Activated naive CD8-positive, alpha-beta T cell treated with anti-CD3 and anti-CD28 coated beads, Interleukin-2, amount 10 ng/mL, durations not matched to agents 7 days and 5 days (primary cell): ENCODE data around the gene TGOLN2. TPM values are rescaled to one million over a fixed set of nuclear protein-coding genes. Genes with fewer than 3 reads are reported as not detected.

Experiments used
- ATAC-seq: fragments of 150-1000 bp; cut with Tn5 transposase; one replicate; pipeline ENCODE4 v1.10.0; 2021; ENCODE audit warnings: low read depth, moderate library complexity
- POLR2A ChIA-PET: fragments of 350-600 bp; sonication (Branson Sonifier 250); formaldehyde crosslinking; loops from one replicate; lab custom pipeline; 2021; ENCODE audit warnings: antibody characterized with exemption; lab: Charles Lee
- DNase-seq: peaks from one replicate; pipeline ENCODE4 v3.0.0; 2021
- H3K27ac Mint-ChIP-seq: one replicate; pipeline ENCODE4 v1.8.0; 2022; ENCODE audit warnings: mild to moderate bottlenecking, mixed read lengths
- H3K27me3 Mint-ChIP-seq: one replicate; pipeline ENCODE4 v1.8.0; 2022; ENCODE audit warnings: mild to moderate bottlenecking, moderate library complexity, mixed read lengths
- H3K36me3 Mint-ChIP-seq: one replicate; pipeline ENCODE4 v1.8.0; 2021; ENCODE audit warnings: mild to moderate bottlenecking, mixed read lengths
- H3K4me1 Mint-ChIP-seq: one replicate; pipeline ENCODE4 v1.8.0; 2021; ENCODE audit warnings: mixed read lengths
- H3K4me3 Mint-ChIP-seq: one replicate; pipeline ENCODE4 v1.8.0; 2022; ENCODE audit warnings: mild to moderate bottlenecking, moderate library complexity, mixed read lengths
- H3K9me3 Mint-ChIP-seq: one replicate; pipeline ENCODE4 v1.8.0; 2021; ENCODE audit warnings: mixed read lengths
- total RNA-seq, 2 experiments: library from RNA; stranded (reverse); gene quantifications; one replicate each; pipeline ENCODE4 v1.2.3, GENCODE V29; 2021

Gene TGOLN2
- total RNA-seq, 2 experiments from 2014 or later = 144 to 148 TPM

GRCh38 chr2:85314884-85315242 lies 12.9 kb downstream of the TGOLN2 start:
- POLR2A ChIA-PET = interaction anchor here (1.0 to 3.4 kb wide), 3 partner anchors 11 to 39 kb away, joined by 3 to 35 read pairs (median 3); partner anchors contain the start of genes RETSAT and TGOLN2
- Mint-ChIP-seq H3K4me1 (peaks cover 29% of the 10 kb centered on the region), H3K4me3 (no peak overlapping the region), H3K9me3 (no peaks in the 10 kb centered on the region), H3K36me3 (peaks cover 24% of the 10 kb centered on the region), H3K27ac (no peak overlapping the region), H3K27me3 (no peaks in the 10 kb centered on the region)
- ATAC-seq (no peak), DNase-seq (no peak)

- no peak for DNase-seq
- Mint-ChIP-seq H3K36me3 (peaks cover 17% of the 10 kb centered on the region), H3K4me3 (no peak overlapping the region), H3K27ac (no peak overlapping the region), H3K27me3 (no peaks in the 10 kb centered on the region), H3K9me3 (no peaks in the 10 kb centered on the region), H3K4me1 (peaks cover 28% of the 10 kb centered on the region)
- POLR2A ChIA-PET = interaction anchor here (0.6 to 3.4 kb wide), 3 partner anchors 12 to 23 kb away, joined by 3 to 35 read pairs (median 3); partner anchors contain the start of gene TGOLN2
- no peak for ATAC-seq
Observed at GRCh38 chr2:85312404-85312803, 15.4 kb downstream of the TGOLN2 start.

GRCh38 chr2:85310330-85310729 lies 17.5 kb downstream of the TGOLN2 start:
- POLR2A ChIA-PET = interaction anchor here (0.6 to 2.9 kb wide), 7 partner anchors 9 to 339 kb away, joined by 3 to 16 read pairs (median 5); partner anchors contain the start of genes ELMOD3, RETSAT and TGOLN2
- peaks cover 7% of the 10 kb centered on the region for H3K36me3 Mint-ChIP-seq
- H3K27ac Mint-ChIP-seq = peak overlapping the region; percentile 59
- no peak for DNase-seq
- H3K9me3 Mint-ChIP-seq = no peaks in the 10 kb centered on the region
- ATAC-seq = no peak
- peaks cover 24% of the 10 kb centered on the region for H3K4me1 Mint-ChIP-seq
- H3K27me3 Mint-ChIP-seq = no peaks in the 10 kb centered on the region
- H3K4me3 Mint-ChIP-seq = peak overlapping the region; percentile 75

- POLR2A ChIA-PET = interaction anchor here (1.0 to 2.9 kb wide), 8 partner anchors 10 to 340 kb away, joined by 3 to 27 read pairs (median 6); partner anchors contain the start of genes ELMOD3, MAT2A, RETSAT and TGOLN2
- H3K4me1 Mint-ChIP-seq = peaks cover 24% of the 10 kb centered on the region
- peak overlapping the region; percentile 59 for H3K27ac Mint-ChIP-seq
- H3K27me3 Mint-ChIP-seq = no peaks in the 10 kb centered on the region
- peaks cover 7% of the 10 kb centered on the region for H3K36me3 Mint-ChIP-seq
- DNase-seq (peak; percentile 48), ATAC-seq (peak; percentile 51)
- no peaks in the 10 kb centered on the region for H3K9me3 Mint-ChIP-seq
- H3K4me3 Mint-ChIP-seq = peak overlapping the region; percentile 75
Observed at GRCh38 chr2:85309699-85310321, 18.0 kb downstream of the TGOLN2 start.

- Mint-ChIP-seq H3K9me3 (no peaks in the 10 kb centered on the region), H3K4me1 (peaks cover 21% of the 10 kb centered on the region), H3K27ac (peak overlapping the region; percentile 59), H3K27me3 (peaks cover 5% of the 10 kb centered on the region), H3K36me3 (peaks cover 4% of the 10 kb centered on the region), H3K4me3 (peak overlapping the region; percentile 75)
- DNase-seq = no peak
- no peak for ATAC-seq
- POLR2A ChIA-PET = interaction anchor here (1.0 to 2.9 kb wide), 8 partner anchors 10 to 339 kb away, joined by 3 to 27 read pairs (median 6); partner anchors contain the start of genes ELMOD3, MAT2A, RETSAT and TGOLN2
Observed at GRCh38 chr2:85308896-85309555, 18.8 kb downstream of the TGOLN2 start.

- Mint-ChIP-seq H3K4me1 (peaks cover 21% of the 10 kb centered on the region), H3K27ac (peak overlapping the region; percentile 47), H3K9me3 (no peaks in the 10 kb centered on the region), H3K4me3 (no peak overlapping the region), H3K36me3 (peaks cover 4% of the 10 kb centered on the region), H3K27me3 (peaks cover 8% of the 10 kb centered on the region)
- POLR2A ChIA-PET = interaction anchor here (1.2 to 2.9 kb wide), 3 partner anchors 14 to 46 kb away, joined by 4 to 13 read pairs (median 8); partner anchors contain the start of genes ELMOD3 and RETSAT
- ATAC-seq = no peak
- DNase-seq = no peak
Observed at GRCh38 chr2:85308201-85308600, 19.6 kb downstream of the TGOLN2 start.

GRCh38 chr2:85307527-85307897 lies 20.3 kb downstream of the TGOLN2 start:
- Mint-ChIP-seq H3K4me3 (peak overlapping the region; percentile 19), H3K27me3 (peaks cover 11% of the 10 kb centered on the region)

GRCh38 chr2:85303780-85304531 lies 23.8 kb downstream of the TGOLN2 start:
- H3K27ac Mint-ChIP-seq = peak overlapping the region; percentile 13
- DNase-seq (no peak), ATAC-seq (no peak)
- no peaks in the 10 kb centered on the region for H3K9me3 Mint-ChIP-seq
- H3K4me3 Mint-ChIP-seq = no peak overlapping the region
- POLR2A ChIA-PET = interaction anchor here (1.2 kb wide), 1 partner anchor 23 kb away, joined by 3 read pairs; no protein-coding TSS in a partner anchor
- peaks cover 11% of the 10 kb centered on the region for H3K27me3 Mint-ChIP-seq
- peaks cover 6% of the 10 kb centered on the region for H3K4me1 Mint-ChIP-seq
- peaks cover 3% of the 10 kb centered on the region for H3K36me3 Mint-ChIP-seq

More at GRCh38 chr2:85307527-85307897, 20.3 kb downstream of the TGOLN2 start:
- Mint-ChIP-seq H3K36me3 (peaks cover 4% of the 10 kb centered on the region), H3K27ac (peak overlapping the region; percentile 78), H3K4me1 (peaks cover 21% of the 10 kb centered on the region), H3K9me3 (no peaks in the 10 kb centered on the region)
- POLR2A ChIA-PET = interaction anchor here (0.9 to 1.2 kb wide), 2 partner anchors 12 to 18 kb away, joined by 3 to 4 read pairs; no protein-coding TSS in a partner anchor
- no peak for DNase-seq
- no peak for ATAC-seq

GRCh38 chr2:85302121-85302520 lies 25.7 kb downstream of the TGOLN2 start:
- Mint-ChIP-seq H3K27ac (no peak overlapping the region), H3K4me3 (no peak overlapping the region), H3K36me3 (no peaks in the 10 kb centered on the region), H3K9me3 (no peaks in the 10 kb centered on the region), H3K27me3 (peaks cover 11% of the 10 kb centered on the region), H3K4me1 (peaks cover 3% of the 10 kb centered on the region)
- ATAC-seq (no peak), DNase-seq (no peak)
- POLR2A ChIA-PET = no interaction called here

- Mint-ChIP-seq H3K27me3 (peaks cover 2% of the 10 kb centered on the region), H3K27ac (peak overlapping the region; percentile 80), H3K4me3 (peak overlapping the region; percentile 46), H3K9me3 (no peaks in the 10 kb centered on the region), H3K36me3 (no peaks in the 10 kb centered on the region), H3K4me1 (peaks cover 16% of the 10 kb centered on the region)
- DNase-seq (no peak), ATAC-seq (peak; percentile 83)
- POLR2A ChIA-PET = interaction anchor here (0.6 kb wide), 1 partner anchor 9 kb away, joined by 3 read pairs; no protein-coding TSS in a partner anchor
Observed at GRCh38 chr2:85291425-85292023, 36.3 kb downstream of the TGOLN2 start.

GRCh38 chr2:85288244-85288725 lies 39.5 kb downstream of the TGOLN2 start:
- POLR2A ChIA-PET = no interaction called here
- Mint-ChIP-seq H3K4me1 (peaks cover 20% of the 10 kb centered on the region), H3K36me3 (no peaks in the 10 kb centered on the region), H3K27me3 (peaks cover 2% of the 10 kb centered on the region), H3K9me3 (no peaks in the 10 kb centered on the region), H3K27ac (no peak overlapping the region), H3K4me3 (no peak overlapping the region)
- no peak for DNase-seq
- ATAC-seq = no peak

GRCh38 chr2:85287721-85288120 lies 40.1 kb downstream of the TGOLN2 start:
- H3K4me1 Mint-ChIP-seq = peaks cover 20% of the 10 kb centered on the region

More at GRCh38 chr2:85287721-85288120, 40.1 kb downstream of the TGOLN2 start:
- Mint-ChIP-seq H3K9me3 (no peaks in the 10 kb centered on the region), H3K4me3 (no peak overlapping the region), H3K27me3 (peaks cover 2% of the 10 kb centered on the region), H3K36me3 (no peaks in the 10 kb centered on the region), H3K27ac (no peak overlapping the region)
- POLR2A ChIA-PET = no interaction called here
- DNase-seq (no peak), ATAC-seq (no peak)
